Choroid plexus epithelial cell (primary cell): ENCODE measurements around the gene SUN5.
"Not testable (repeated sequence)": the region's sequence is repeated elsewhere in the genome, so short reads cannot be mapped to it uniquely, and the experiment has no call there.

Experiments used
- DNase-seq: peaks from one replicate; pipeline ENCODE4 v3.0.0-alpha.2; 2010; ENCODE audit warnings: low read depth
- H3K4me3 ChIP-seq: 2 replicates; pipeline ENCODE4 v1.5.1; 2011; ENCODE audit warnings: low read depth, mild to moderate bottlenecking, control low read depth, low read length, moderate library complexity
- CTCF ChIP-seq: conservative IDR thresholded peaks from 2 replicates; pipeline ENCODE4 v1.5.1; 2011; ENCODE audit warnings: low read depth, mild to moderate bottlenecking, control low read depth, inconsistent platforms, low read length, moderate library complexity

Gene SUN5

GRCh38 chr20:32963176-32963575, 41.1 kb downstream of the SUN5 start:
- TF ChIP-seq CTCF = no peak
- no peak overlapping the region for H3K4me3 ChIP-seq
- DNase-seq = no peak

GRCh38 chr20:32962646-32963045, 41.6 kb downstream of the SUN5 start:
- not testable (repeated sequence) for DNase-seq, H3K4me3 ChIP-seq

- TF ChIP-seq CTCF = no peak
- DNase-seq = no peak
- no peak overlapping the region for H3K4me3 ChIP-seq
Observed at GRCh38 chr20:32962053-32962452, 42.2 kb downstream of the SUN5 start.

GRCh38 chr20:32960849-32961731, 43.1 kb downstream of the SUN5 start:
- no peak overlapping the region for H3K4me3 ChIP-seq
- no peak for DNase-seq
- no peak for TF ChIP-seq CTCF

- no peak overlapping the region for H3K4me3 ChIP-seq
- TF ChIP-seq CTCF = no peak
- DNase-seq = no peak
Observed at GRCh38 chr20:32960222-32960518, 44.1 kb downstream of the SUN5 start.

GRCh38 chr20:32959351-32960221, 44.6 kb downstream of the SUN5 start:
- no peak for TF ChIP-seq CTCF
- no peak for DNase-seq
- no peak overlapping the region for H3K4me3 ChIP-seq

- no peak for TF ChIP-seq CTCF
Observed at GRCh38 chr20:32958574-32958973, 45.7 kb downstream of the SUN5 start.

More at GRCh38 chr20:32958574-32958973, 45.7 kb downstream of the SUN5 start:
- H3K4me3 ChIP-seq = no peak overlapping the region
- DNase-seq = no peak
